HG03108 (cell line): ENCODE results near the gene AK4.
A peak's percentile ranks its signal among the peaks of the same experiment; 100 is the strongest.
"Not testable (repeated sequence)": the region's sequence is repeated elsewhere in the genome, so short reads cannot be mapped to it uniquely, and the experiment has no call there.

ENCODE experiments used
- ATAC-seq: cut with Tn5 transposase; IDR thresholded peaks from one replicate; pipeline ENCODE4 v1.9.1; 2021; ENCODE audit warnings: moderate library complexity; ENCODE audit not compliant: unreplicated experiment

The AK4 gene

DNA sequence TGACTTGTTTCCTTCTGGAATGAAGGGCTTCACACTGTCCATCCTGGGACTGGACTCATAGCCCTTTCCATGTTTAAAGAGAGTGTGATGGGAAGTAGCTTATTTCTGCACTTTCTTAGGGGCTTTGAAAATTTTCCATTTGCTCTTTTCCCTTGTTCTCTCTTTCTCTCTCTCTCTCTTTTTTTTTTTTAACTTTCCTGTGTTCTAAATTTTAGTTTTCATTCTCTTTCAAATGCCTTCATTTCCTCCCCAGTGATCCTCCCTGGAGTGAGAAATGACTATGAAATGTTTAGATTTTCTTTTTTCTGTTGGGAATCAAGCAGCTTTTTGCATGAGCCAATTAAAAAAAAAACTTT, 2.1 kb downstream of the AK4 start:
- no peak for ATAC-seq

DNA sequence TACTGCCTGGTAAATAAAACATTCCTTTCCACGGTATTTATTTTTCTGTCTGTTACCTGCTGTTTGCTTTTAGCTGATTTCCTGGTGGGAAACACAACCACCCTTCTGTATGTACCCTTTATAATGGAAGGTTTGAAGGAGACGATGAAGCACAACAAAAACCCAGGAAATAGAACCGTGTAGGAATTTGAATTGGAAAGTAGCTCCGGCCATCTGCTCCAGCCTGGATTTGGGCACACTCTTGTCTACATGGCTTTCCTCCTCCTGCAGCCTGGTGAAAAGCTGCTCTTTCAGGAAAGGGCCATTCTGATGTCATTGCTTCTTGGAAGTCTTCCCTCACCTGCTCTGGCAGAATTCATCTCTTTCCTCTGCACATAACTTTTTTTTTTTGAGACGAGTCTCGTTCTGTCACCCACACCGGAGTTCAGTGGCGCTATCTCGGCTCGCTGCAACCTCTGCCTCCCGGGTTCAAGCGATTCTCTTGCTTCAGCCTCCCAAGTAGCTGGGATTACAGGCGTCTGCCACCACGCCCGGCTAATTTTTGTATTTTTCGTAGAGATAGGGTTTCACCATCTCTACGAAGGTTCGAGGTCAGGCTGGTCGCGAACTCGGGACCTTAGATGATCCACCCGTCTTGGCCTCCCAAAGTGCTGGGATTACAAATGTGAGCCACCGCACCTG, 2.7 kb downstream of the AK4 start:
- ATAC-seq: no peak

DNA sequence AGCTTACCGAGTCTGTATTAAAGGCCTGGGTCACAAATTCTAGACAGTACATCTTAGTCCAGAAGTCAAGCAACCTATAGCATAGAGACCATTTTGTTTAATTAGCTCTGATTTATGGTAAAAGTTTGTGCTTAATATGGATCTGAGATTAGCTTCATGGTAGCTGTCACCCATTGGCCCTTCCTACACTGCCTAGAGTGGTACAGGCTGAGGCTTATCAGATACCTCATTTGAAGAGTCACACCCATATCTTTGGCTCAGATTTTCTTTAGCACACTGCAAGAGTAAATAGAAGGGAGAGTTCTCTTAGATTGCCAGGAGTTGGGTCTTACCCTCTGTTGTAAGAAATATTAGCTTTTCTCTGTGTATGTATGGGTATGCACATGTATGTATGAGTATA, 3.6 kb downstream of the AK4 start:
- ATAC-seq: no peak

DNA sequence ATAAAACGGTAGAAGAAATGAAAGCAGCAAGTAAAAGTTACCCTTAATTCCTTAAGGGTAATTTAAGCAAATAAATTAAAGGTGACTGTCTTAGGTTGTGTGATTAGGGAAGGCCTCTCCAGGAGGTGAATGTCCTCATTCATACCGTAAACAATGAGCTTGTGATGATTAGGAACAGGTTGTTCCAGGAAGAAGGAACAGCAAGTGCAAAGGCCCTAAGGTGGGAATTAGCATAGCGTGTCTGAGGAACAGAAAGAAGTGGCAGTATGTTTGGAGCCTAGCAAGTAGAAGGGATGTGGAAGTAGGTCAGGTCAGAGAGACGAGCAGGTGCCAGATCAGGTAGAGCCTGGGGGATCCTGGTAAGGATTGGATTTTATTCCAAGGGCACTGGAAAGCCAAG, 5.6 kb downstream of the AK4 start:
- no peak for ATAC-seq

DNA sequence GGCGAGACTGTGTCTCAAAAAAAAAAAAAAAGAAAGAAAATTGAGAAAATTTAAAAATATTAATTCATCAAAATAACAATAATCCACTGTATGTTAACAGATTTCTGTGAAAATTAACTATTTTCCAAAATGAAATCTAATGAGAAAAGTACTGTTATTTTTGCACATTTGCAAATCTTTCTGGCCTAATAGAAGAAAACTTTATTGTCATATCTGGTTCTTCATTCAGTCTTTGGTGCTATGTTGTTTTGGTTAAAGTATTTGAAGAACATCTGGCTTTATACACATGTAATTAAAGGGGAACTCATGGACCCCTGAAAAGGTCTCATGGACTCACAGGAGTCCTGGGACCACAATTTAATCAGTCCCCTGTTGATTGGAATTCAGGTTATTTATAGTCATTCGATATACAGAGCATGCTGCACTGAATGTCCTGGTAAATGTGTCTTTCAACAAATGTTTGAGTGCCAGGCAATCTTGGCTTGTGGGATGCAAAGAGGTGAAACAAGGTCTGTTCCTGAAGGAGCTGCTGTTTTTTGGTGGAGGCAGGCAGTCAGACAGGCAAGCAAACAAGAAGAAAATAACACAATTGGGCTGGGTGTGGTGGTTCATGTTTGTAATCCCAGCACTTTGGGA, 9.0 kb downstream of the AK4 start:
- no peak for ATAC-seq

GRCh38 chr1:65157546-65157941, 9.5 kb downstream of the AK4 start:
- no peak for ATAC-seq

GRCh38 chr1:65159291-65159688, 11.3 kb downstream of the AK4 start:
- not testable (repeated sequence) for ATAC-seq

DNA sequence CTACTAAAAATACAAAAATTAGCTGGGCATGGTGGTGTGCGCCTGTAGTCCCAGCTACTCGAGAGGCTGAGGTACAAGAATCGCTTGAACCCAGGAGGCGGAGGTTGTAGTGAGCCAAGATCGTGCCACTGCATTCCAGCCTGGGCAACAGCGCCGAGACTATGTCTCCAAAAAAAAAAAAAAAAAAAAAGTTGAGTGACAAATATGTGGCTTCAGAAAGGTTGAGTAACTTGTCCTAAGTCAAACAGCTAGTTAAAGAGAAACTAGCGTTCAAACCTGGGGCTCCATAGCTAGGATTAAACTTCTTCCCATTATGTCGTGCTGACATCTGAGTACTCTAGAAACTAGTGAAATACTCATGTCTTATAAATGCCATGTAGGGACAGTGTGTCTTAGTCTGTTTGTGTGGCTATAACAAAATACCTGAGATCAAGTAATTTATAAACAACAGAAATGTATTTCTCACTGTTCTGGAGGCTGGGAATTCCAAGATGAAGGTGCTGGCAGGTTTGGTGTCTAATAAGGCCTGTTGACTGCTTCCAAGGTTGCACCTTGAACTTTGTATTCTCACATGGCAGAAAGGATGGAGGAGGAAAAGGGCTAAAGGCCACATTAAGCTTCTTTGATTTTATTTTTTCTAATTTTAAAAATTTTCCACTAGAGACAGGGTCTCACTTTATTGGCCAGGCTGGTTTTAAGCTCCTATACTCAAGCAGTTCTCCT, 12.0 kb downstream of the AK4 start:
- ATAC-seq: no peak

GRCh38 chr1:65163201-65163805, 15.3 kb downstream of the AK4 start:
- no peak for ATAC-seq

- not testable (repeated sequence) for ATAC-seq
These were observed 16.1 kb downstream of the AK4 start for GRCh38 chr1:65164101-65164500.

DNA sequence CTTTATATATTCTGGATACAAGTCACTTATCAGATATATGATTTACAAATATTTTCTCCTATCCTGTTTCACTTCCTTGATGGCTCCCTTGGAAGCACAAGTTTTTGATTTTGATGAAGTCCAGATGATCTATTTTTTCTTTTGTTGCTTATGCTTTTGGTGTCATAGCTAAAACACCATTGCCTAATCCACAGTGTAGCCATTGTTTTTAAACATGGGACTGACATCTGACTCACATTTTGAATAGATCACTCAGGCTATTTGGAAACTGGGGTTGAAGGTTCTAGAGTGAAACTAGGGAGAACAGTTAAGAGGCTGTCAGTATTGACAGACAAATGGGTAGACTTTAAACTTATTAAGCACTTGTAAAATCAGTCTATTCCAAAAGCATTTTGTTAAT, 16.6 kb downstream of the AK4 start:
- no peak for ATAC-seq

GRCh38 chr1:65165269-65165993, 17.4 kb downstream of the AK4 start:
- ATAC-seq: peak; percentile 75

GRCh38 chr1:65166572-65167305, 18.7 kb downstream of the AK4 start:
- ATAC-seq: no peak

DNA sequence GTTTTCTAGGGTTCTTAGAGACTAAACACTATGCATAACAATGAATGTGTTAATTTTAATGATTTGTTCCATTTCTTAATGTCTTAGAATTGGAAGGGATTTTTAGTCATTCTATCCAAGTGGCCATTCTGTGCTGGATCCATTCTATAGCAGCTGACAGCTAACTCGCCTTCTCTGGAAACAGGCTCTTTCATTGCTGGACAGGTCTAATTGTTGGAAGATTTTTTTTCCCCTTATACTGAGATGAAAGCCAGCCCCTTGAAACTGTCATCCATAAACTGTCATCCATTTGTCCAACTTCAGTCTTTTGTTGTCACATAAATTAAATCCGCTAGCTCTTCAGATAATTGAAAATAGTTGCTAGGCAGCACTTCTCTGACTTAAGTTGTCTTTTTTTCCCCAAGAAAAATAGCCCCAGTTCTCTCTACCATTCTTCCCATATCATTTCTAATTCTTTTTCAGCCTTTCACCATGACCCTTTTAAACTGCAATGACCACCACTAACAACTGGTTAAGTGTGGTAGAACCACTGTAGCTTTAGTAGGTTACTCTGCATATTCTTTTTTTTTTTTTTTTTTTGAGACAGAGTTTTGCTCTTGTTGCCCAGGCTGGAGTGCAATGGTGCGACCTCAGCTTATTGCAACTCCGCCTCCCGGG, 19.7 kb downstream of the AK4 start:
- ATAC-seq: no peak

DNA sequence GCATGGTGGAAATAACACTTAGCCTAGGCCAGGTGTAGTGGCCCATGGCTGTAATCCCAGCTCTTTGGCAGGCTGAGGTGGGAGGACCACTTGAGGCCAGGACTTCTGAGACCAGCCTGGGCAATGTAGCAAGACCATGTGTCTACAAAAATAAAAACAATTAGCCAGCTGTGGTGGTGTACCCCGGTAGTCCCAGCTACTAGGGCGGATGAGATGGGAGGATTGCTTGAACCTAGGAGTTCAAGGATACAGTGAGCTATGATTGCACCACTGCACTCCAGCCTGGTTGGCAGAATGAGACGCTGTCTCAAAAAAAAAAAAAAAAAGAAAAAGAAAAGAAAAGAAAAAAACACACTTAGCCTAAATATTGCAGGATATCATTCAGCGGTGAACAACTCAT, 20.9 kb downstream of the AK4 start:
- ATAC-seq: no peak

GRCh38 chr1:65170511-65171142, 22.6 kb downstream of the AK4 start:
- ATAC-seq: no peak

GRCh38 chr1:65172936-65173690, 25.1 kb downstream of the AK4 start:
- no peak for ATAC-seq

DNA sequence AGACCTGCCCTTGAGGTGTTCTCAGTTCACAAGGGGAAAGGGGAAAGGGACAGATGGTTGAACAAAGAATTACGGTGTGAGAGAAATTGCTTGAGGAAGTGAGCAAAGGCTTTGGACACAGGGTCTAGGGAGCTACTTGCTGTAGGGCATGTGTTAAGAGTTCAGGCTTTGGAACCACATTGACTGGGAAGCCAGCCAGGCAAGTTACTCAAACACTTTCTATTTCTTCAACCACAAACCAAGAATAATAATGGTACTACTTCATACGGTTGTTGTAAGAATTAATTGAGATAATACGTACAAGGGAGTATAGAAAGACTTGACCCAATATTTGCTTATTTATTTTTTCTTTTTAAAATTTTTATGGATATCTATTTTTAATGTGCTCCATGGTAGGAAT, 26.6 kb downstream of the AK4 start:
- peak; percentile 82 for ATAC-seq
